Skeletal muscle tissue (tissue), 4 donors: ENCODE measurements around the gene S100A2. TPM values are rescaled to one million over a fixed set of nuclear protein-coding genes. Genes with fewer than 3 reads are reported as not detected.
"Not testable (repeated sequence)": the region's sequence is repeated elsewhere in the genome, so short reads cannot be mapped to it uniquely, and the experiment has no call there.

ENCODE experiments used
- H3K27ac ChIP-seq: one replicate; pipeline ENCODE4 v1.7.0; 2013; ENCODE audit warnings: mild to moderate bottlenecking, low read depth, low read length, inconsistent platforms
- H3K27me3 ChIP-seq, 3 donors: one replicate each; pipeline ENCODE4 v1.7.0; 2013; ENCODE audit warnings: low read length in 3 of 3; ENCODE audit not compliant: control insufficient read depth in 3 of 3, insufficient read depth in 3 of 3
- H3K36me3 ChIP-seq, 3 donors: one replicate each; pipeline ENCODE4 v1.7.0; 2013; ENCODE audit warnings: low read length in 3 of 3; ENCODE audit not compliant: control insufficient read depth in 3 of 3, insufficient read depth in 3 of 3
- H3K4me1 ChIP-seq, 3 donors: one replicate each; pipeline ENCODE4 v1.7.0; 2013; ENCODE audit warnings: low read length in 3 of 3, mild to moderate bottlenecking in 3 of 3; ENCODE audit not compliant: control insufficient read depth in 3 of 3, insufficient read depth in 3 of 3
- H3K4me3 ChIP-seq, 3 donors: one replicate each; pipeline ENCODE4 v1.7.0; 2013; ENCODE audit warnings: low read length in 3 of 3
- H3K9ac ChIP-seq, 3 donors: one replicate each; pipeline ENCODE4 v1.7.0; 2013; ENCODE audit warnings: low read length in 3 of 3, mild to moderate bottlenecking in 3 of 3, moderate library complexity in 2 of 3, low read depth in 1 of 3
- H3K9me3 ChIP-seq, 3 donors: one replicate each; pipeline ENCODE4 v1.7.0; 2013; ENCODE audit warnings: low read length in 3 of 3; ENCODE audit not compliant: control insufficient read depth in 3 of 3
- total RNA-seq: library from RNA; depleted of rRNA; stranded (reverse); fragments of >200 nt; gene quantifications from one replicate; pipeline ENCODE4 v1.2.3, GENCODE V29; 2014
- donor health status: Osteomylitis.

The S100A2 gene
- total RNA-seq, 1 donor from 2014 or later: not detected

DNA sequence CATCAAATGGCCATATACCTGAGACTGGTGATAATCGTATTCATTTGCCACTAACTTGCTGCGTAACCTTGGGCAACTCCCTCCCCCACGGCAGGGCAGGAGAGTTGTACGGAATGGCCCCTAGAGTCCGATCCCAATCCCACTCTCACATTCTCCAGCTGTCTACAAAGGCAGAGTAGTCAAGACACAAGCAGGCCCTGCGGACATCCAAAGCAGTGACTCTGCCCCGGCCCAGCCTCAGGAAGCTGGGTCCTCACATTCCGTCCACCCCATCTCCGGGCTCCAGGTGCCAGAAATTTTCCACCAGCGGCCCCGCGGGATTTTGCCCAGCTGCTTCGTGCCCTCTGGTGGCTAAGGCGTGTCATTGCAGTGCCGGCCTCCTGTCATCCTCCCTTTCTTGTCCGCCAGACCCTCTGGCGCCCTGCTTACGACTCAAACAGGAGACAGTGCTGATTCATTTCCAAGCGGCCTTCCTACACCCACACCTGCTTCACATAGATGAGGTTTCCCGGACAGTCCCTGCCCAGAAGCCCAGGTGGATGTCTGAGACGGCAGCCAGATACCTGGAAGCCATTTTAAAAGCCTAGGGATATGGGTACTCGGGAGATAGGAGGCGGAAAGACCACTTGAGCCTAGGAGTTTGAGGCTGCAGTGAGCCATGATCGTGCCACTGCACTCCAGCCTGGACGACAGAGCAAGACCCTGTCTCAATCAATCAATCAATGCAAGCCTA, 2.9 kb upstream of the S100A2 start:
- Histone ChIP-seq H3K36me3 (no peaks in the 10 kb centered on the region), H3K4me3 (peak overlapping the region; percentile 59 to 71 (median 70)), H3K27me3 (no peaks in the 10 kb centered on the region), H3K4me1 (peaks cover 34 to 49% (median 38%) of the 10 kb centered on the region in 3 donors), H3K27ac (peak overlapping the region; percentile 66), H3K9ac (peak overlapping the region; percentile 48 to 74 (median 54)), H3K9me3 (no peaks in the 10 kb centered on the region)

DNA sequence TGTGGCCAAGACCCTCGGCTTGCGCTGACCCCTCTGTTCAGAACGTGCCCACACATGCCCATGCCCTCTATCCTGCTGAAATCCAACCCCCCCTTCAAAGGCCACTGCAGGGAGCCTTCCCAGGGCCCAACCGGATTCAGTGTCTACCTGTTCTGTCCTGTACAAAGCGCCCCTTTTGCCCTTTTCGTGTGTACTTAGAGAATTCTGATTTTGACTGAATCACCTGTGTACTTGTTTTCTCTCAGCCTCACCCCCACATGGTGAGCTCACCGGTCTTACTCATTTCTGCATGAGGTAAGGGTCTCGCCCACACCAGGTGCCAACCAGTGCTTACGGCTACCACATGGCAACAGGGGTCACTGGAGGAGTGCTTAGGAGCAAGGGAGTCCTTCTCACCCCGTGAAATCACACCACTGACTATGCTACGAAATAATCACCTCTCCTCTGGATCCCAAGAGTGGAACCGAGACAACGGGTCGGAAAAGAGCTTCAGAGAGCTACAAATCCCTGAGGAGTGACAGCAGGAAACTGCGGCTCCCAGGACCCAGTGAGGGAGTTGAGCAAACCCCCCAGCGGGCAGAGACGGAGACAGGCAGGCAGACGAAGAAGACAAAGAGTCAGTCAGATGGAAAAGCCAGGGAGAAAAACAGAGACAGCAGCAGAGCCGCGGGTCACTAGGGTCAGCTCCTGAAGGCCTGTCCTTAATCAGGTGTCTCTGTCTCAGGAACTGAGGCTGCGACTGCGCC, 2.1 kb upstream of the S100A2 start:
- Histone ChIP-seq H3K27me3 (no peaks in the 10 kb centered on the region), H3K36me3 (no peaks in the 10 kb centered on the region), H3K9me3 (no peaks in the 10 kb centered on the region), H3K9ac (peak overlapping the region; percentile 48 to 74 (median 54)), H3K4me3 (peak overlapping the region; percentile 59 to 71 (median 70)), H3K4me1 (peaks cover 34 to 42% (median 38%) of the 10 kb centered on the region in 3 donors), H3K27ac (peak overlapping the region; percentile 66)

- no peaks in the 10 kb centered on the region for H3K27me3 ChIP-seq
- H3K9ac ChIP-seq: peak overlapping the region; percentile 52 to 68 (median 55)
- no peaks in the 10 kb centered on the region for H3K36me3 ChIP-seq
- H3K4me1 ChIP-seq: peaks cover 31 to 36% (median 35%) of the 10 kb centered on the region in 3 donors
- H3K4me3 ChIP-seq: peak overlapping the region in 2 of 3 donors; percentile 12 to 60
- H3K9me3 ChIP-seq: no peaks in the 10 kb centered on the region
- H3K27ac ChIP-seq: peak overlapping the region; percentile 89
These were observed 1.0 kb upstream of the S100A2 start for GRCh38 chr1:153566414-153567371.

DNA sequence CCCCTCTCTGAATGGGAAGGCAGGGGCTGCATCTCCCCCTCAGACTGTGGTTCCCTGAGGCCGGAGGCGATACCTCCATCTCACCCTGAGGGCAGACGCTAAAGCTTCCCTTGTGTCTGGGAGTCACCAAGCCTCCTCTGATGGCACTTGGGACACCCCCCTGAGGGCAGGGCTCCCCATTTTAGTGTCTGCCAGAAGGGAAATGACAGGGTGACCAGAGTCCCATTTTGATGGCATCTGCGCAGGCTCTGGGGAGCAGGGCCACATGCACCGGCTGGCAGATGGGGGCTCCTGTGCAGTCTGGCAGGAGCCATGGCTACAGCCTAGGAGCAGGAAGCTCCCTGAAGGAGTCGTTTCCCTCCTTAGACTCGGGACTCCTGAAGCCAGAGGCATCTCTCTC, 1.7 kb downstream of the S100A2 start:
- no peak overlapping the region for H3K4me3 ChIP-seq
- H3K4me1 ChIP-seq: peaks cover 31 to 36% (median 35%) of the 10 kb centered on the region in 3 donors
- no peaks in the 10 kb centered on the region for H3K36me3 ChIP-seq
- H3K27me3 ChIP-seq: no peaks in the 10 kb centered on the region
- H3K9ac ChIP-seq: no peak overlapping the region
- H3K27ac ChIP-seq: no peak overlapping the region
- H3K9me3 ChIP-seq: no peaks in the 10 kb centered on the region

DNA sequence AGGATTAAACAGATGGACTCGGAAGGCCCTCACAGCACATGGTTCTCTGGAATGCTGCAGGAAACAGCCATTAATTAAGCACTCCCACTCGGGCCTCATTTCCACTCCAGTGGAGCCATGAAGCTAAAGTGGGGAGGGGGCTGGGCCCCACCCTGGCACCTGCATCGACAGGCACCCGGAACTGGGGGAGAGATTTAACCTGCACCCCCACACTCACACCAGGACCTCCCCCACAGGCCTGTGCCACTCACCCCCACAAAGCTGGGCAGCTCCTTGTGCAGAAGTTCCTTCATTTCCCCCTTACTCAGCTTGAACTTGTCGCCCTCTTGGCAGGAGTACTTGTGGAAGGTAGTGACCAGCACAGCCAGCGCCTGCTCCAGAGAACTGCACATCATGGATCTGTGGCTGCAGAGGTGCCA, 2.2 kb downstream of the S100A2 start:
- H3K4me1 ChIP-seq: peaks cover 28 to 32% (median 31%) of the 10 kb centered on the region in 3 donors
- H3K9ac ChIP-seq: no peak overlapping the region
- H3K36me3 ChIP-seq: no peaks in the 10 kb centered on the region
- H3K4me3 ChIP-seq: no peak overlapping the region
- no peak overlapping the region for H3K27ac ChIP-seq
- H3K9me3 ChIP-seq: no peaks in the 10 kb centered on the region
- no peaks in the 10 kb centered on the region for H3K27me3 ChIP-seq

DNA sequence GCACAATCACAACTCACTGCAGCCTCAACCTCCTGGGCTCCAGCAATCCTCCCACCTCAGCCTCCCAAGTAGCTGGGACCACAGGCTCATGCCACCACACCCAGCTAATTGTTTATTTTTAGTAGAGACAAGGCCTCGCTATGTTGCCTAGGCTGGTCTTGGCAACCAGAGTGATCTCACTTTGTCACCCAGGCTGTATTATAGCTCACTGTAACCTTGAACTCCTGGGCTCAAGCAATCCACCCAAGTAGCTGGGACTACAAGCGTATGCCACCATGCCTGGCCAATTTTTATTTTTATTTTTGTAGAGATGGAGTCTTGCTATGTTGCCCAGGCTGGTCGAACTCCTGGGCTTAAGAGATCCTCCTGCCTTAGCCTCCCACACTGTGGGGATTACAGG, 3.6 kb downstream of the S100A2 start:
- not testable (repeated sequence) for H3K9ac ChIP-seq, H3K9me3 ChIP-seq, H3K36me3 ChIP-seq, H3K27me3 ChIP-seq, H3K4me3 ChIP-seq, H3K27ac ChIP-seq
- peaks cover 15 to 18% (median 17%) of the 10 kb centered on the region in 3 donors for H3K4me1 ChIP-seq

- H3K36me3 ChIP-seq: no peaks in the 10 kb centered on the region
- no peak overlapping the region for H3K27ac ChIP-seq
- no peak overlapping the region for H3K9ac ChIP-seq
- no peaks in the 10 kb centered on the region for H3K27me3 ChIP-seq
- H3K4me1 ChIP-seq: peaks cover 10 to 13% (median 12%) of the 10 kb centered on the region in 3 donors
- no peak overlapping the region for H3K4me3 ChIP-seq
- no peaks in the 10 kb centered on the region for H3K9me3 ChIP-seq
These were observed 4.1 kb downstream of the S100A2 start for GRCh38 chr1:153561466-153561985.

DNA sequence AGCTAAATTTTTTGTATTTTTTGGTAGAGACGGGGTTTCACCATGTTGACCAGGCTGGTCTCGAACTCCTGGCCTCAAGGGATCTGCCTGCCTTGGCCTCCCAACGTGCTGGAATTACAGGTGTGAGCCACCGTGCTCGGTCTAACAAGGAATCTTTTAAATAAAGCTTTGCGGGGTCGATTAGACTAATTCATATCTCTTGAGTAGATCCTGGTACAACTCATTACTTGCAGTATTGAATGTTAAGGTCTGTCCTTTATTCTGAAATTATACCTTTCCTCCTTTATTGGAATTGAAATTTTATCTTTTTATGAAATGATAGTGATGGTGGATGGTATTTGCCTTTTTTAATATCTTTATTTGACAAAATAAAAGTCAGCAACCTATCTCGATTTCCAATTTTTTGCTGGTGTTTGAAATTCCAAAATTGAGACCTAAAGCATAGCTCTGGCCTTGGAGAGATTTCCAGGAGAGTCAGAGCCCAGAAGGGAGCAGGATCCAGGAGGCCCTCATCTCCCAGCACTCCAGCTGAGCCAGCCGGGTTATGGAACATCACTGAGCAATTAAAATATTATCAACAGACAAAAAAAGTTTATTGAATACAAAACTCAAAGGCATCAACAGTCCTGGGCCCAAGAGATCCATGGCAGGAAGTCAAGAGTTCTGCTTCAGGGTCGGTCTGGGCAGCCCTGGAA, 4.7 kb downstream of the S100A2 start:
- Histone ChIP-seq H3K4me3 (no peak overlapping the region), H3K9me3 (no peaks in the 10 kb centered on the region), H3K9ac (no peak overlapping the region), H3K4me1 (peaks cover 4 to 7% (median 6%) of the 10 kb centered on the region in 3 donors), H3K36me3 (no peaks in the 10 kb centered on the region), H3K27me3 (no peaks in the 10 kb centered on the region), H3K27ac (no peak overlapping the region)

GRCh38 chr1:153560241-153560640, 5.4 kb downstream of the S100A2 start:
- Histone ChIP-seq H3K27me3 (no peaks in the 10 kb centered on the region), H3K4me3 (no peak overlapping the region), H3K36me3 (no peaks in the 10 kb centered on the region), H3K4me1 (peaks cover 0 to under 1% (median 0%) of the 10 kb centered on the region in 3 donors), H3K9me3 (no peaks in the 10 kb centered on the region), H3K9ac (no peak overlapping the region), H3K27ac (no peak overlapping the region)
